Posterior vena cava (tissue), 2 donors: Measurements from ENCODE around the gene UBQLN4. TPM values are rescaled to one million over a fixed set of nuclear protein-coding genes. Genes with fewer than 3 reads are reported as not detected.
"Not testable (repeated sequence)": the region's sequence is repeated elsewhere in the genome, so short reads cannot be mapped to it uniquely, and the experiment has no call there.

Experiments used
- DNase-seq: peaks from one replicate; pipeline ENCODE4 v3.0.0-alpha.2; 2020; ENCODE audit warnings: low spot score
- intact Hi-C, 2 donors: fragments of 100-400 bp; cut with DNase I; formaldehyde crosslinking; loops; one replicate each; pipeline versions ENCODE4 v1.14.1 to v1.14.2; 2022 to 2023
- total RNA-seq, 2 donors: library from RNA; stranded (reverse); fragmentation: NEBNext Ultra II Directional; extraction: Animal tissue kit (Norgen Biotek cat#: 25700); gene quantifications; one replicate each; pipeline ENCODE4 v1.2.1, GENCODE V29; 2021
- donor health status: DM: yes; HTN: yes; CAD: no.
- donor health status: DM: yes; HTN: yes; CAD: no.

The UBQLN4 gene
- total RNA-seq, 2 donors from 2014 or later: 18.0 to 29.1 TPM

GRCh38 chr1:156067262-156067661, 13.7 kb upstream of the UBQLN4 start:
- intact Hi-C loops: no loop called here
- DNase-seq: no peak

GRCh38 chr1:156065871-156066270, 12.3 kb upstream of the UBQLN4 start:
- DNase-seq: no peak
- intact Hi-C loops: no loop called here

GRCh38 chr1:156065212-156065611, 11.6 kb upstream of the UBQLN4 start:
- intact Hi-C loops: no loop called here

DNA sequence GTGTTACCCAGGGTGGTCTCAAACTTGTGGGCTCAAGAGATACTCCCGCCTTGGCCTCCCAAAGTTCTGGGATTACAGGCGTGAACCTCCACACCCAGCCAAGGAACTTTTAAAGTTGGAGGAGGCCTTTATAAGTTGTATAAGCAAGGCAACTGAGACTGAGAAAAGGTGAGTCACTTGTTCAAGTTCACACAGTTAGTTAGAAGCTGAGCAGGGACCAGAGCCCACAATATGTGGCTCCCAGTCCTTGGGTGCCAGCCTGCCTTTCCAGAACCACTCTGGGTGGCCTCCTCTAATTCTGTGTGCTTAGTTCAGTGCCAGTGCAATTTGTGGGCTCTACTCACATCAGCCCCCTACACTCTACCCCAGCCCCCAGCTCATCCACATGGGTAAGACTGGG, 11.0 kb upstream of the UBQLN4 start:
- intact Hi-C loops: no loop called here
- DNase-seq: no peak

More at GRCh38 chr1:156065212-156065611, 11.6 kb upstream of the UBQLN4 start:
- no peak for DNase-seq

DNA sequence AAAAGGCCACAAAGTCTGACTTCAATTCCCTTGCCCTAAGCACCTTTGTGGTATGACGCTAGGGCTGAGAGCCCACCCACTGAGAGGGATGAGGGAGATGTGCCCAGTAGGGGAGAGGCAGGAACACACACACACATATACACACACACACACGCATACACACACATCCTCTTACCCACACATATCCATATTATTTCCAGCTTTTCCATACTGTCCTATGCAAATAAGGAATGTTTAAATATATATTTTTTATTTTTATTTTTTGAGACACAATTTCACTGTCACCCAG, 10.3 kb upstream of the UBQLN4 start:
- intact Hi-C loops: no loop called here

GRCh38 chr1:156062189-156062588, 8.6 kb upstream of the UBQLN4 start:
- DNase-seq: no peak
- intact Hi-C loops: no loop called here

More for the DNA sequence above, 10.3 kb upstream of the UBQLN4 start:
- DNase-seq: no peak

DNA sequence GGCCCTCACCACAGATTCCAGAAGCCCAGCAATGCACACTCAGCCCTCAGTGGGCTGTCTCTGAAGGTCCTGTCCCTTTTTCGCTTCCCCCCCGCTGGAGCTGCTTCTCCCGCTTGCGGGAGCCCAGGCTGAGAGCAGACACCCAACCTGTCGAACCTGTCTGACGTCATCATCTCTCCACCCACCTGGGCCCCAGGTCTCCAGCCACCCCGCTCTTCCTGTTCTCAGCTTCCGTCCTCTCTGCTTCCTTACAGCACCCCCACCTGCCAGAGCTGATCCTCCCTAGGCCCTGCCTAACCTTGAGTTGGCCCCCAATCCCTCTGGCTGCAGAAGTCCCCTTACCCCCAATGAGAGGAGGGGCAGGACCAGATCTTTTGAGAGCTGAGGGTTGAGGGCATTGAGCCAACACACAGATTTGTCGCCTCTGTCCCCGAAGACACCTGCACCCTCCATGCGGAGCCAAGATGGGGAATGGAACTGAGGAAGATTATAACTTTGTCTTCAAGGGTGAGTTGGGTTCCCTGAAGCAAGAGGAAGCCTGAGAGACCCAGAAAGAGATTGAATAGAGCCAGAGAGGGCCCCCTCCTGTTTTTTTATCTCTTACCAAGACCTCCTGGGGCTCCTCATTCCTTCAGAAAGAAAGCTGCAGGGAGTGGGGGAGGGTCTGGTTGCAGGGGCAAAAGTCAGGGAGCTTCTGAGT, 7.5 kb upstream of the UBQLN4 start, which contains the start of gene RAB25:
Gene RAB25, plus strand, starts transcription at position 224 of the 700 bp plus-strand sequence. Its CDS starts 241 bp downstream, at position 465.
- intact Hi-C loops: no loop called here
- DNase-seq: no peak

DNA sequence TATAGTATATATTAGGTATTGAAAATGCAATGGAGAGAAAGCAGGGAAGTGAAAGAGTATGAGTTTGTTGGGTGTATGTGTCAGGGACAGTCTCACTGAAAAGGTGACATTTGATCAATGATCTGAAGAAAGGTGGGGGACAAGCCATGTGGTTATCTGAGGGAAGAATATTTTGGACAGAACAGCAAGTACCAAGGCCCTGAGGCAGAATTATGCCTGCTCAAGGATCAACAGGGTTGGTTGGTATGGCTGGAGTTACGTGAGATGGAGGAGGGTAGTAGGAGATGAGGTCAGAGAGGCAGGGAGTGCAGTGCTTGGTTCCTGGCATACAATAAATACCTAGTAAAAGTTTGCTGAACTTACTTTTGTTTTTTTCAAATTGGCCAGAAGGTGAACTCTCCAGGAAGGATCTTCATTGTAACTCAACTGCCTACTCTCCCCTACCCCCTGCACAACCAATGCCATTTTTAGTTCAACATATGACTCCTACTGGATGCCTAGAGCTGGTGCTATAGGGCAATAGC, 2.8 kb upstream of the UBQLN4 start:
- no peak for DNase-seq
- intact Hi-C loops: no loop called here

DNA sequence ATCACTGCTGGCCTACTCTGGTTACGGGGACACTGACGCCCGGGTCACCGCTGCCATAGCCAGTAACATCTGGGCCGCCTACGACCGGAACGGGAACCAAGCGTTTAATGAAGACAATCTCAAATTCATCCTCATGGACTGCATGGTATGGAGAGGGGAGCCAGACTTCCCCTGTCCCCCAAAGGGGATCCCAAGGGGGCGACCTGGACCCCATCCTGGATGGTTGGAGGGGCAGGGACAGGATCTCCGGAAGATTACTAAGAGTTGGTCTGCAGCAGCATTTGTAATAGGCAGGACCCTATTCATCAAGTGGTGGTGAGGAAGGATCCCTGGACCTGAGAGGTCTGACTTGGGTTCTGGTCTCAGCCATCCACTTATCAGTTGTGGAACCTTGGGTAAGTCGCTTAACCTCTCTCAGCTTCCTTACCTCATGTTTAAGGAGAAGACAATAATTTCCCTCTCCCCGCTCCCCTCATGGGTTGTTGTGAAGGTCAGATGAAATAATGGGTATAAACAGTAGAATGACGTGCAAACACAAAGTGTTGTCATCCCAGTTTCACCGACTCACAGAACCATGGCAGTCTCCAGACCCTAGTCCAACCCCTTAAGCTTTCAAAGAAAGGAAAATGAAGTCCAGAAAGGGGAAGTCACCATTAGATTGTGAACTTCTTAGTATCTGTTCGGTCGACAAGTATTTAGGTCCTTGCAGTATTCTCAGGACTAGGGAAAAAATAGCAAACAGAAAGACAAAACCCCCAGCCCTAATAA, 1.9 kb upstream of the UBQLN4 start:
- intact Hi-C loops: no loop called here
- DNase-seq: no peak

GRCh38 chr1:156054500-156055280, 1.1 kb upstream of the UBQLN4 start, which contains the start of gene LAMTOR2:
Gene LAMTOR2, plus strand, starts transcription at chr1:156054782. Its CDS starts 108 bp downstream, at chr1:156054890.
- intact Hi-C loops: no loop called here
- DNase-seq: peak; percentile 99

DNA sequence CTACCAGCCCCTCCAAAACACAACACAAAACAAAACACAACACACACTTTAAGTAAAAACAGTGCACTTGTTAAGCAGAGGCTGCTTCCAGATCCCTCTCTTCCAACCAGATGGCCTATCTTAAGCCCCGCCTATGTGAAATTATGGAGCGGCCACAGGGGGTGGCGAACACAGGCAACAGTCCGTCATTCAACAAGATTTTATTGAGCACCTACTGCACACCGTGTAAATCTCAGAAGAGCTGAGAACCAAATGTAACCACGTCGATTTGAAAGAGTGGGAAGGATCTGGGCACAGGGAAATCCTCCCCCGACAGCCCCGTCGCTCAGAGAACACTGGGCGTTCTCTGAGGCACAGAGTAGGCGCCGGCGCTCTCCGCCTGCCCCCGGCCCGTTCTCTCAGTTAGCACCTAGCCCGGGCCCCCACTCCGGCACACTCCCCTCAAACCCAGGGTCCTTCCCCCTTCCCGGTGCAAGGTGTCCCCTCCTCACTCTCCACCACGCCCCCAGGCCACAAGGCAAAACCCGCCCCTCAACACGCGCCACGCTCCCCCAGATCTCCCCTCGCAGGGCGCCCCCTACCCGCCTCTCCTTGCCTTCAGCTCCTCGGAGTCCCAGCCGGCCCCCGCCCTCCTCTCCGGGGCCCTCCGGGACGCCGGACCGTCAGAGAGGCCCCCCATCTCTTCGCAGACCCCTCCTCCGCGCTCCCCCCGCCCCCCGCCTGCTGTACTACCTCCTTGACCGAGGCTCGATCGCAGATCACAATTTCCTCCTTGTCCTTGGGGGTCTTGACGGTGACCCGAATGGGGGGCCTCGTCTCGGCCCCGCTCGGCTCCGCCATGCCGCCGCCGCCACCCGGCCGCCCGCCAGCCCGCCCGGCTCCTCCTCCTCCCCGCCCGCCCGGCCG, 483 bp downstream of the UBQLN4 start:
- intact Hi-C loops: no loop called here
- peak; percentile 88 for DNase-seq

DNA sequence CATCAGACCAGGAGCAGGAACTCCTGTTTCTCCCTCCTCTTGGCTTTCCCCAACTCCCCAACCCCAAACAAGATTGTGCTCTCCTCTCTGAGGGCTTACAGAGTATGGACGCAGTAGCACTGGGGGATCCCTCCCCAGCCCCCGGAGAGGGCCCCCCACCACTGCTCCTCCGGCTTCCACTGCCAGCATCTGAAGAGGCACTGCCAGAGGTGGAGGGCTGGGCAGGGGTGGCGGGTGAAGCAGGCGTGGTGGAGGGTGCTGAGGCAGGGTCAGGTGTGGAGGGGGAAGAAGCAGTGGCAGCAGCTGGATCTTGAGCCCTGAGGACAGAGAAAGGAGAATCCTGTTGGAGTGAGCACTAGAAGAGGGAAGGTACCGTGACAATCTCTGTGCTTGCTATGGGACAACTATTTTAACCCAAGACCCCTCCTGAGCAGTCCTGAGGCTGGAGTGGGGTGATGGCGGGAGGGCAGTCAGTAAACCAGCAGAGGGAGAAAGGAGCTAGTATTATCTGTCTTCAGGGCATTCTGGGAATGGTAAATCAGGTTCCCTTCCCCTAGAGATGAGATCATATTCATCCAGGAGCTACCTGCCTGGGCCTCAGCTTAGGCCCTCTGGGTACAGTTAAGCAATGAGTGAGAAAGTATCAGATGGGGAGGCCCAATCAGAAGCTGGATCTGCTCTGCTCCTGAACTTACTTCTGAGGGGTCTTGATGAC, 2.4 kb downstream of the UBQLN4 start:
- intact Hi-C loops: no loop called here
- DNase-seq: no peak

DNA sequence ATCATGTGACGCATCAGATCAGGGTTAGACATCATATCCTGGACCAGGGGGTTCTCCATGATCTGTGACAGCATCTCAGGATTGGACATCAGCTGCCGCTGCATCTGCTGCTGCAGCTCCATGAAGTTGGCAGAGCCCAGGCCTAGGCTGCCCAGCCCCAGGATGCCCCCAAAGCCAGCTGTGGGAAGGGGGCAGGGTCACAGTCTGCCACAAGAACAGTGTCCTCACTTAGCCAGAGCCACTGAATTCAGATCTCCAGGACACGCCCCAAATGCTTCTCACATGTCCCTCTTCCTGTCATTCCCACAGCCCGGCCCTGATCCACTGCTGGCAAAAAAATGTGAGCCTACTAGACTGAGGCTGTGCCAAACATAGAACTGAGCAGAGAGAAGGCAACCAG, 3.2 kb downstream of the UBQLN4 start:
- DNase-seq: no peak
- intact Hi-C loops: no loop called here

DNA sequence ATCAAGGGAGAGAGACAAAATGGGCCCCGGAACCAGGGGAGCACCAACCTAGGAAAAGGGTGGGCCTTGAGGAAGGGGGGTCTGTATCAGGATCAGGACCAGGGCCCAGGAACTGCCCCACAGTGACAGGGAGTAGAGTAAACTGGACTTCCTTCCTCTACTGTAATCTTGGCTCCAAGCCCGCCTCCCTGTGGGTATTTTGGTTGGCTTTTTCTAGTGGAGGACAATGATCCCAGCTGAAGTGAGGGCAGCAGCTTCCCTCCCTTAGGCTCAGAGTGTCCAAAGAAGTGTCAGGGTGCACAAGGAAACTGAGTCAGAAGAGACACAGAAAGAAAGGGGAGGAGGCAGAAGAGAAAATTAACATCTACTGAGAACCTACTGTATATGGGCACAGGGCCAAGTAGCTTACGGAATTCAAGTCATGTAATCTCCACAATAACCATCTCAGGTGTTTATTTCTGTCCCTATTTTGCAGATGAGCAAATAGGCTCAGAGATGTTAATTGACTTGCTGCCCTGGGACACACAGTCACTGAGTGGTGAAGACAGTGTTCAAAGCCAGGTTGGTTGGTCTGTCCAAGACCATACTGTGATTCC, 4.8 kb downstream of the UBQLN4 start:
- intact Hi-C loops: no loop called here
- DNase-seq: no peak

DNA sequence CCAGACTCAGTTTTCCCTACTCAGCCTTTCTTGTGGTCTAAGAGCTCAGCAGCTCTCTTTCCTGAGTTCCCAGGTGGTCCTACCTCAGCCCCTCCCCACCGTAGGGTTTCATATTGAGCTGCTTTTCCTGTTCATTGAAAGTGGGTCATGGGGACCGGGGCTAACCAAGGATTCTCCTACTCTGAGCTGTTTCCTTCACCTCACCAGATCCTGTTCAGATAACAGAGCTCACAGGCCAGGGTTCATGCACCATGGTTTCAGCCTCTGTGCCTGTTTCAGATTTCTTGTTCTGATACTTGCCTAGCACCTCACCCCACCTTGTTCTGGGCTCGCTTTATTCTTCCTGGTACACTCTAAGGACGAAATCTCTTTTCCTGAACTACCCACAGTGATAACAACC, 8.5 kb downstream of the UBQLN4 start:
- intact Hi-C loops: no loop called here
- DNase-seq: no peak

- DNase-seq: no peak
- intact Hi-C loops: no loop called here
Measured at GRCh38 chr1:156042828-156043227, 10.8 kb downstream of the UBQLN4 start.

DNA sequence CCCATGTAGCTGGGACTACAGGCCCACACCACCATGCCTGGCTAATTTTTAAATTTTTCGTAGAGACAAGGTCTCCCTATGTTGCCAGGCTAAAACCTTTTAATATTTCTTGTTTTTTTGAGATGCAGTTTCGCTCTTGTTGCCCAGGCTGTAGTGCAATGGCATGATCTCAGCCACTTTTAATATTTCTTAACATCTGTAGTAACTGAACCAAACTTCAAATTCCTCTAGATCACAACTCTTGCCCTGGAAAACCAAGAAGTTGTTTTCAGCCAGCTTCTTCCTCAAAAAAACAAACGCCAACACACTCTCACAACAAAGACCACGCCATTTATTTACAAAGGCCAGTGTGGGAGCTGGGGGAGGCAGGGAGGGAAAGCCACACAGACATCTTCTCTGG, 18.6 kb downstream of the UBQLN4 start:
- DNase-seq, intact Hi-C loops: not testable (repeated sequence)

GRCh38 chr1:156033011-156033410, 20.6 kb downstream of the UBQLN4 start:
- intact Hi-C loops: no loop called here

More at GRCh38 chr1:156033011-156033410, 20.6 kb downstream of the UBQLN4 start:
- no peak for DNase-seq
